ENCODE data around the gene MIF4GD. TPM values are rescaled to one million over a fixed set of nuclear protein-coding genes. Genes with fewer than 3 reads are reported as not detected.

Gene MIF4GD
- total and polyA plus RNA-seq, 9 of the 15 experiments (the other 6 are each of a cell fraction or from before 2014, with no cell fraction given) = 11.8 to 63.8 (median 28.1) TPM

- ATAC-seq (no peak), FAIRE-seq (peak; percentile 69), DNase-seq (ENCODE audit: extremely low read depth in 1 of 4, low spot score in 3 of 4) (peak in 1 of 4 experiments; percentile 10)
- Histone ChIP-seq H3K27me3 (ENCODE audit: control insufficient read depth in 2 of 2, insufficient read depth in 2 of 2, low read length in 2 of 2) (no peaks in the 10 kb centered on the region), H3K79me2 (ENCODE audit: control insufficient read depth, insufficient read depth, low read length) (peaks cover 34% of the 10 kb centered on the region), H3K9me1 (ENCODE audit: control insufficient read depth, insufficient read depth, low read length) (no peaks in the 10 kb centered on the region), H3K27ac (ENCODE audit: extremely low read depth, low read depth, low read length) (peak overlapping the region; percentile 75; the same call in 2 of the 3 replicates), H3K4me3 (peak overlapping the region; percentile 87), H3K9ac (ENCODE audit: insufficient read depth in 1 of 2, low read depth in 2 of 2, low read length in 2 of 2) (peak overlapping the region; percentile 86 to 100), H2AFZ (ENCODE audit: low read depth, low read length) (no peak overlapping the region), H3K9me3 (replicated peaks; ENCODE audit: control insufficient read depth, insufficient read depth, low read depth, low read length) (no peaks in the 10 kb centered on the region), H3K36me3 (ENCODE audit: control insufficient read depth, insufficient read depth, low read length) (peaks cover 38% of the 10 kb centered on the region), H4K20me1 (replicated peaks; ENCODE audit: control insufficient read depth, insufficient read depth, low read length) (no peaks in the 10 kb centered on the region), H3K4me1 (replicated peaks in 1 of 2; ENCODE audit: control insufficient read depth in 2 of 2, insufficient read depth in 2 of 2, low read length in 2 of 2) (peaks cover 2 to 16% of the 10 kb centered on the region in 2 experiments; a peak in 2 of 5 replicates), H3K4me2 (ENCODE audit: insufficient read depth, low read length) (peak overlapping the region; percentile 93)
- intact Hi-C loops (cut with micrococcal nuclease) = loop anchor here (2.0 to 10.0 kb wide), 3 partner anchors 18 to 236 kb away; partner anchors contain the start of genes GRB2, LLGL2 and MIF4GD
- no peak for TF ChIP-seq ZNF764 (CRISPR knock-in tag; IDR thresholded peaks at IDR 0.05; ENCODE audit: low read depth)
- TF ChIP-seq SMARCE1 (IDR thresholded peaks at IDR 0.05) = no peak
- no peak for TF ChIP-seq ZNF146 (CRISPR knock-in tag; IDR thresholded peaks at IDR 0.05; ENCODE audit: unreplicated experiment)
- 0 out of 2 replicates have a peak, but pooled peaks have one; percentile 10 for TF ChIP-seq AFF4 (CRISPR knock-in tag; IDR thresholded peaks at IDR 0.05)
- in situ Hi-C loops (cut with MboI) = no loop called here
- POLR2A ChIA-PET = interaction anchor here (0.6 to 2.0 kb wide), 9 partner anchors 8 to 172 kb away, joined by 3 to 26 read pairs (median 5); partner anchors contain the start of gene MIF4GD
- WGBS (ENCODE audit: insufficient coverage, low coverage, missing lambda C conversion rate) = 3% methylated on average over 2 of the region's 2 CpGs
- no TSS peak for BruUV-seq (replicated peaks)
- CTCF ChIA-PET (ENCODE audit: low intra/inter-chr PET ratio) = no interaction called here
These were observed 17.3 kb upstream of the MIF4GD start for GRCh38 chr17:75288359-75288758.

All from K562 (cell line).